ENCODE results near the gene KLHL42.
A peak's percentile ranks its signal among the peaks of the same experiment; 100 is the strongest.

KLHL42 gene

GRCh38 chr12:27781680-27782079 is 1.6 kb downstream of the KLHL42 start:
- no peak for DNase-seq

GRCh38 chr12:27782481-27782880 is 2.4 kb downstream of the KLHL42 start:
- no peak for DNase-seq

- no peak for DNase-seq
Measured at GRCh38 chr12:27785882-27786570, 6.0 kb downstream of the KLHL42 start.

GRCh38 chr12:27787559-27787958 is 7.5 kb downstream of the KLHL42 start:
- no peak for DNase-seq

- DNase-seq, result no peak
Measured at GRCh38 chr12:27790179-27790578, 10.1 kb downstream of the KLHL42 start.

GRCh38 chr12:27794818-27795584 is 15.0 kb downstream of the KLHL42 start:
- no peak for DNase-seq

GRCh38 chr12:27796128-27796527 is 16.1 kb downstream of the KLHL42 start:
- DNase-seq, result no peak

- DNase-seq, result no peak
Measured at GRCh38 chr12:27797301-27798025, 17.4 kb downstream of the KLHL42 start.

- no peak for DNase-seq
Measured at GRCh38 chr12:27800819-27801218, 20.8 kb downstream of the KLHL42 start.

GRCh38 chr12:27801630-27802029 is 21.6 kb downstream of the KLHL42 start:
- DNase-seq, result no peak

- no peak for DNase-seq
Measured at GRCh38 chr12:27802511-27802910, 22.5 kb downstream of the KLHL42 start.

GRCh38 chr12:27802936-27803335 is 22.9 kb downstream of the KLHL42 start:
- DNase-seq, result no peak

- DNase-seq, result no peak
Measured at GRCh38 chr12:27805238-27805637, 25.2 kb downstream of the KLHL42 start.

- DNase-seq, result no peak
Measured at GRCh38 chr12:27806259-27806658, 26.2 kb downstream of the KLHL42 start.

GRCh38 chr12:27807063-27807703 is 27.1 kb downstream of the KLHL42 start:
- peak in 1 of 2 donors; percentile 28 for DNase-seq

- DNase-seq, result no peak
Measured at GRCh38 chr12:27808841-27809240, 28.8 kb downstream of the KLHL42 start.

GRCh38 chr12:27810756-27811155 is 30.7 kb downstream of the KLHL42 start:
- no peak for DNase-seq

GRCh38 chr12:27812502-27812901 is 32.5 kb downstream of the KLHL42 start:
- no peak for DNase-seq

- no peak for DNase-seq
Measured at GRCh38 chr12:27814411-27814810, 34.4 kb downstream of the KLHL42 start.

- DNase-seq, result no peak
Measured at GRCh38 chr12:27814851-27815591, 35.0 kb downstream of the KLHL42 start.

GRCh38 chr12:27817766-27818165 is 37.7 kb downstream of the KLHL42 start:
- no peak for DNase-seq

- no peak for DNase-seq
Measured at GRCh38 chr12:27818401-27818918, 38.4 kb downstream of the KLHL42 start.

All from CD4-positive, alpha-beta T cell treated with Interleukin-1 beta for 1 hour (primary cell).